BJ (cell line): ENCODE data around the gene TLCD3A. TPM values are rescaled to one million over a fixed set of nuclear protein-coding genes. Genes with fewer than 3 reads are reported as not detected.
"Not testable (repeated sequence)": the region's sequence is repeated elsewhere in the genome, so short reads cannot be mapped to it uniquely, and the experiment has no call there.

Source experiments
- CTCF ChIA-PET: fragments of 350-600 bp; formaldehyde crosslinking; extraction: SDS; loops from one replicate; lab custom pipeline; 2021; ENCODE audit warnings: antibody characterized with exemption, inconsistent platforms; lab: Yijun Ruan, JAX
- POLR2A ChIA-PET: fragments of 300-600 bp; sonication (Branson Sonifier 250); formaldehyde crosslinking; extraction: SDS; loops from one replicate; lab custom pipeline; 2021; ENCODE audit warnings: antibody characterized with exemption; lab: Charles Lee
- DNase-seq: peaks from one replicate; pipeline ENCODE4 v3.0.0-alpha.2; 2011; ENCODE audit warnings: low read depth
- H3K27me3 ChIP-seq: 2 replicates; pipeline ENCODE4 v1.6.0; 2011; ENCODE audit warnings: low read length; ENCODE audit not compliant: control insufficient read depth, insufficient read depth
- H3K36me3 ChIP-seq: 2 replicates; pipeline ENCODE4 v1.5.1; 2011; ENCODE audit warnings: low read length; ENCODE audit not compliant: control insufficient read depth, insufficient read depth
- H3K4me3 ChIP-seq: 2 replicates; pipeline ENCODE4 v1.5.1; 2011; ENCODE audit warnings: low read depth, mild to moderate bottlenecking, control low read depth, low read length
- CTCF ChIP-seq: IDR thresholded peaks from 2 replicates; pipeline ENCODE4 v1.5.1; 2011; ENCODE audit warnings: low read depth, mild to moderate bottlenecking, control low read depth, inconsistent platforms, low read length, moderate library complexity; ENCODE audit not compliant: insufficient read depth
- polyA plus RNA-seq: library from polyadenylated mRNA; depleted of rRNA; stranded (reverse); fragments of >200 nt; gene quantifications from 2 replicates; pipeline ENCODE4 v1.2.3, GENCODE V29; 2011

Gene TLCD3A
- polyA plus RNA-seq, 1 experiment, result 45.8 TPM

GRCh38 chr17:692116-692515 is 40.3 kb upstream of the TLCD3A start:
- H3K36me3 ChIP-seq, result peaks cover 5% of the 10 kb centered on the region
- H3K27me3 ChIP-seq, result no peaks in the 10 kb centered on the region
- TF ChIP-seq CTCF, result no peak
- ChIA-PET CTCF (interaction anchor here (0.8 to 17.0 kb wide), 6 partner anchors 9 to 281 kb away, joined by 3 to 230 read pairs (median 3); a partner anchor contains a TSS), POLR2A (interaction anchor here (0.5 to 0.6 kb wide), 2 partner anchors 101 to 195 kb away, joined by 3 to 5 read pairs; no protein-coding TSS in a partner anchor)
- H3K4me3 ChIP-seq, result no peak overlapping the region
- peak; percentile 96 for DNase-seq

- CTCF ChIA-PET, result interaction anchor here (1.0 to 17.0 kb wide), 5 partner anchors 86 to 287 kb away, joined by 3 to 230 read pairs (median 3); a partner anchor contains a TSS
- no peak for TF ChIP-seq CTCF
- peak; percentile 100 for DNase-seq
- no peak overlapping the region for H3K4me3 ChIP-seq
- no peaks in the 10 kb centered on the region for H3K27me3 ChIP-seq
- peaks cover 6% of the 10 kb centered on the region for H3K36me3 ChIP-seq
- POLR2A ChIA-PET, result no interaction called here
These were observed 38.4 kb upstream of the TLCD3A start for GRCh38 chr17:693791-694638.

- ChIA-PET POLR2A (no interaction called here), CTCF (interaction anchor here (0.6 to 17.0 kb wide), 4 partner anchors 11 to 311 kb away, joined by 3 to 230 read pairs (median 3); a partner anchor contains a TSS)
- Histone ChIP-seq H3K4me3 (no peak overlapping the region), H3K36me3 (peaks cover 6% of the 10 kb centered on the region), H3K27me3 (no peaks in the 10 kb centered on the region)
- DNase-seq, result no peak
- no peak for TF ChIP-seq CTCF
These were observed 36.0 kb upstream of the TLCD3A start for GRCh38 chr17:696369-696768.

- POLR2A ChIA-PET, result no interaction called here
- TF ChIP-seq CTCF, result no peak
- CTCF ChIA-PET, result interaction anchor here (1.3 to 17.0 kb wide), 3 partner anchors 282 to 312 kb away, joined by 4 to 230 read pairs (median 4); a partner anchor contains a TSS
- no peak for DNase-seq
- Histone ChIP-seq H3K27me3 (no peaks in the 10 kb centered on the region), H3K4me3 (no peak overlapping the region), H3K36me3 (peaks cover 6% of the 10 kb centered on the region)
These were observed 34.7 kb upstream of the TLCD3A start for GRCh38 chr17:697682-698081.

GRCh38 chr17:698096-698495 is 34.3 kb upstream of the TLCD3A start:
- CTCF ChIA-PET, result interaction anchor here (1.2 to 17.0 kb wide), 4 partner anchors 283 to 312 kb away, joined by 3 to 230 read pairs (median 4); partner anchors contain the start of gene TIMM22
- H3K27me3 ChIP-seq, POLR2A ChIA-PET, H3K4me3 ChIP-seq, DNase-seq, H3K36me3 ChIP-seq: not testable (repeated sequence)
